ENCODE data around the gene KCNN3.

The KCNN3 gene

DNA sequence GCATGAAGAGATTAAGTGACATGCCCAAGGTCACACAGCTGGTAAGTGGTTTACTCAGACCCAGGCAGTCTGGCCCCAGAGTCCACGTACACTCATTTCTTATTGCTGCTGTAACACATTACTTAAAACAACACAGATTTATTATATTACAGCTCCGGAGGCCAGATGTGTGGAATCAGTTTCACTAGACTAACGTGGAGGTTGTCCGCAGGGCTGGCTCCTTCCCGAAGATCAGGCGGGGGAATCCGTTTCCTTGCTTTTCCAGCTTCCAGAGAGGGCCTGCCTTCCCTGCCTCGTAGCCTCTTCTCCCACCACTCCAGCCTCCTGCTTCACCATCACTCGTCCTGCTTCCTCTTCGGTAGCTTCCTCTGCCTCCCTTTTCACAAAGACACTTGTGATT lies 81.2 kb downstream of the KCNN3 start:
- H3K4me3 ChIP-seq (replicated peaks; ENCODE audit: insufficient read depth, low read length) = no peak overlapping the region
- H3K27me3 ChIP-seq (ENCODE audit: insufficient read depth, poor library complexity, severe bottlenecking) = peaks cover 13% of the 10 kb centered on the region

DNA sequence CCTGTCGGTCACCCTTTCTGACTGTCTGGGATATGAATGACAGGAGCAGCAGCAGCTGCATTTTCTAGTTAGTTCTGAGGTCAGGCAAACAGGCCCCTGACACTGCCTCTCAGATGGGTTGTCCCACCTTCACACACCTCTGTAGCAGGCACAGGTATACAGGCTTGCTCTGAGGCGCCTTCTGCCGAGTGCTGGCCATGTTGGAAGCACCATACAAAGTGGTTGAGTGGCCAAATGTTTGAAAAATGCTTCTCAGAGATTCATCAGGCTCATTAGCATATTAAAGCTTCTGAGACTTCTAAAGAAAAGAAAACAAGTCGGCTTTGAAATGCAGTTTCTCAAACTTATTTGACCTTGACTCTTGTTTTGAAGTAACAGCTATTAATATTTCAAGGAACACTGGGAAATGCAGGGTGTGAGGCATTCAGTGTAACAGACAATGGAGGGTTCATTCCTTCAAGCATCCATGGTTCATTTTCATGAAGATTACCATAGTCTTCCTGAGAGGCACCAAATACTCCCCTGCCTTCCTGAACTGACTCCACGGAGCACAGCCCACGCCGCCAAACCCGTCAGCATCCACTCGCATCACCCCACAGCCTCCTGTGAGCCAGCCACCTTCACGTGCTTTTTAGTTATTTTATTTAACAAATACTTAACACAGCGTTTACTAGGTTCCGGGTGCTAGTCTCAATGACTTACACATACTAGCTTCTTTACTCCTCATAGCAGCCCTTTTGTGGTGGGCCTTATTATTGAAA lies 81.8 kb downstream of the KCNN3 start:
- TF ChIP-seq POLR2AphosphoS5 (IDR thresholded peaks at IDR 0.05; ENCODE audit: low read depth) = no peak
- no peak for TF ChIP-seq GABPA (IDR thresholded peaks at IDR 0.05; ENCODE audit: low read depth)
- TF ChIP-seq, protein P1, sequence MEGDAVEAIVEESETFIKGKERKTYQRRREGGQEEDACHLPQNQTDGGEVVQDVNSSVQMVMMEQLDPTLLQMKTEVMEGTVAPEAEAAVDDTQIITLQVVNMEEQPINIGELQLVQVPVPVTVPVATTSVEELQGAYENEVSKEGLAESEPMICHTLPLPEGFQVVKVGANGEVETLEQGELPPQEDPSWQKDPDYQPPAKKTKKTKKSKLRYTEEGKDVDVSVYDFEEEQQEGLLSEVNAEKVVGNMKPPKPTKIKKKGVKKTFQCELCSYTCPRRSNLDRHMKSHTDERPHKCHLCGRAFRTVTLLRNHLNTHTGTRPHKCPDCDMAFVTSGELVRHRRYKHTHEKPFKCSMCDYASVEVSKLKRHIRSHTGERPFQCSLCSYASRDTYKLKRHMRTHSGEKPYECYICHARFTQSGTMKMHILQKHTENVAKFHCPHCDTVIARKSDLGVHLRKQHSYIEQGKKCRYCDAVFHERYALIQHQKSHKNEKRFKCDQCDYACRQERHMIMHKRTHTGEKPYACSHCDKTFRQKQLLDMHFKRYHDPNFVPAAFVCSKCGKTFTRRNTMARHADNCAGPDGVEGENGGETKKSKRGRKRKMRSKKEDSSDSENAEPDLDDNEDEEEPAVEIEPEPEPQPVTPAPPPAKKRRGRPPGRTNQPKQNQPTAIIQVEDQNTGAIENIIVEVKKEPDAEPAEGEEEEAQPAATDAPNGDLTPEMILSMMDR (IDR thresholded peaks at IDR 0.05; ENCODE audit: insufficient read depth, low read length) = no peak
- TF ChIP-seq, protein P2, sequence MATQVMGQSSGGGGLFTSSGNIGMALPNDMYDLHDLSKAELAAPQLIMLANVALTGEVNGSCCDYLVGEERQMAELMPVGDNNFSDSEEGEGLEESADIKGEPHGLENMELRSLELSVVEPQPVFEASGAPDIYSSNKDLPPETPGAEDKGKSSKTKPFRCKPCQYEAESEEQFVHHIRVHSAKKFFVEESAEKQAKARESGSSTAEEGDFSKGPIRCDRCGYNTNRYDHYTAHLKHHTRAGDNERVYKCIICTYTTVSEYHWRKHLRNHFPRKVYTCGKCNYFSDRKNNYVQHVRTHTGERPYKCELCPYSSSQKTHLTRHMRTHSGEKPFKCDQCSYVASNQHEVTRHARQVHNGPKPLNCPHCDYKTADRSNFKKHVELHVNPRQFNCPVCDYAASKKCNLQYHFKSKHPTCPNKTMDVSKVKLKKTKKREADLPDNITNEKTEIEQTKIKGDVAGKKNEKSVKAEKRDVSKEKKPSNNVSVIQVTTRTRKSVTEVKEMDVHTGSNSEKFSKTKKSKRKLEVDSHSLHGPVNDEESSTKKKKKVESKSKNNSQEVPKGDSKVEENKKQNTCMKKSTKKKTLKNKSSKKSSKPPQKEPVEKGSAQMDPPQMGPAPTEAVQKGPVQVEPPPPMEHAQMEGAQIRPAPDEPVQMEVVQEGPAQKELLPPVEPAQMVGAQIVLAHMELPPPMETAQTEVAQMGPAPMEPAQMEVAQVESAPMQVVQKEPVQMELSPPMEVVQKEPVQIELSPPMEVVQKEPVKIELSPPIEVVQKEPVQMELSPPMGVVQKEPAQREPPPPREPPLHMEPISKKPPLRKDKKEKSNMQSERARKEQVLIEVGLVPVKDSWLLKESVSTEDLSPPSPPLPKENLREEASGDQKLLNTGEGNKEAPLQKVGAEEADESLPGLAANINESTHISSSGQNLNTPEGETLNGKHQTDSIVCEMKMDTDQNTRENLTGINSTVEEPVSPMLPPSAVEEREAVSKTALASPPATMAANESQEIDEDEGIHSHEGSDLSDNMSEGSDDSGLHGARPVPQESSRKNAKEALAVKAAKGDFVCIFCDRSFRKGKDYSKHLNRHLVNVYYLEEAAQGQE (IDR thresholded peaks at IDR 0.05; ENCODE audit: insufficient replicate concordance, low read depth) = no peak
- TF ChIP-seq SPI1 (IDR thresholded peaks at IDR 0.05; ENCODE audit: borderline replicate concordance, low read depth) = no peak
- no peak overlapping the region for H3K4me3 ChIP-seq (replicated peaks; ENCODE audit: insufficient read depth, low read length)
- H3K27ac ChIP-seq (replicated peaks) = no peak overlapping the region
- H3K27me3 ChIP-seq (ENCODE audit: insufficient read depth, poor library complexity, severe bottlenecking) = peaks cover 10% of the 10 kb centered on the region
- DNase-seq (ENCODE audit: low read depth in 1 of 2, low spot score in 1 of 2) = no peak

More for the DNA sequence above, 81.2 kb downstream of the KCNN3 start:
- TF ChIP-seq, protein P2 (IDR thresholded peaks at IDR 0.05; ENCODE audit: insufficient replicate concordance, low read depth) = no peak
- TF ChIP-seq POLR2AphosphoS5 (IDR thresholded peaks at IDR 0.05; ENCODE audit: low read depth) (no peak), SPI1 (IDR thresholded peaks at IDR 0.05; ENCODE audit: borderline replicate concordance, low read depth) (no peak), GABPA (IDR thresholded peaks at IDR 0.05; ENCODE audit: low read depth) (no peak)
- TF ChIP-seq, protein P1 (IDR thresholded peaks at IDR 0.05; ENCODE audit: insufficient read depth, low read length) = no peak
- no peak for DNase-seq (ENCODE audit: low read depth in 1 of 2, low spot score in 1 of 2)
- H3K27ac ChIP-seq (replicated peaks) = no peak overlapping the region

DNA sequence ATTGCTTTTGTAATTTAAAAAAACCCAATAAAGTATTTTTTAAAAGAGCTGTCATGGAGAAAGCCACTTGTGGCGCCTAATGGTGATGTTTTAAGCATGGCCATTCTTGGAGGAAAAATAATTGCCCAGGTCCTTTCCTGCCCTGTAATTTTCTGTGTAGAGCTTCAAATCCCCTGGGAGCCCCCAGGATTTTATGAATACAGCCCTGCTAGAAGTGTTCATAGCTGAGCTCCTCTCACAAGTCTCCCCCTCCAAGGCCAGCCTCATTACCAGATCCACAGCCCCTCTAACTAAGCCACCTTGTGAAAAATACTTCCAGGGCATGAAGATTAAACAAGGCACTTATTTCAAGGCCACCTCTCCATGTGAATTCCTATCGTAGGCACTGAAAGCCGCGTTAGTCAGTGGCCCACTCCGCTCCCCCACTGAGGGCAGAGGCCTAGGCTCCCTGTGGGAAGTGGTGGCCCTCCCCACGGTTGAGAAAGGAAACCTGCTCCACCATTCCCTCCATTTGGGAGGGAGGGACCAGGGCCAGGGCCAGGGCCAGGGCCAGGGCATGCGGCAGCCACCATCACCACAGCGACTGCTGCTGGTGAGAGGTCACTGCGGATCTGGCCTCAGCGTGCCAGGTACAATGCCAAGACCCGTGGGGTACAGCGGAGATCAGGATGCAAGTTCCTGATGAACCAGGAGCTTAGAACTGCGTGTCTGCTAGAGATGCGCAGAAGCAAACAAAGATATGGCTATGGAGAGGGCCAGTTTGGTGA lies 83.1 kb downstream of the KCNN3 start:
- Histone ChIP-seq H3K27me3 (ENCODE audit: insufficient read depth, poor library complexity, severe bottlenecking) (peaks cover 5% of the 10 kb centered on the region), H3K4me3 (replicated peaks; ENCODE audit: insufficient read depth, low read length) (no peak overlapping the region), H3K27ac (replicated peaks) (no peak overlapping the region)
- DNase-seq (ENCODE audit: low read depth in 1 of 2, low spot score in 1 of 2) = no peak
- TF ChIP-seq, protein P1 (IDR thresholded peaks at IDR 0.05; ENCODE audit: insufficient read depth, low read length) = no peak
- TF ChIP-seq, protein P2 (IDR thresholded peaks at IDR 0.05; ENCODE audit: insufficient replicate concordance, low read depth) = no peak
- no peak for TF ChIP-seq GABPA (IDR thresholded peaks at IDR 0.05; ENCODE audit: low read depth)
- no peak for TF ChIP-seq POLR2AphosphoS5 (IDR thresholded peaks at IDR 0.05; ENCODE audit: low read depth)
- no peak for TF ChIP-seq SPI1 (IDR thresholded peaks at IDR 0.05; ENCODE audit: borderline replicate concordance, low read depth)
